ENCODE data around the gene FNBP1L.

DNA sequence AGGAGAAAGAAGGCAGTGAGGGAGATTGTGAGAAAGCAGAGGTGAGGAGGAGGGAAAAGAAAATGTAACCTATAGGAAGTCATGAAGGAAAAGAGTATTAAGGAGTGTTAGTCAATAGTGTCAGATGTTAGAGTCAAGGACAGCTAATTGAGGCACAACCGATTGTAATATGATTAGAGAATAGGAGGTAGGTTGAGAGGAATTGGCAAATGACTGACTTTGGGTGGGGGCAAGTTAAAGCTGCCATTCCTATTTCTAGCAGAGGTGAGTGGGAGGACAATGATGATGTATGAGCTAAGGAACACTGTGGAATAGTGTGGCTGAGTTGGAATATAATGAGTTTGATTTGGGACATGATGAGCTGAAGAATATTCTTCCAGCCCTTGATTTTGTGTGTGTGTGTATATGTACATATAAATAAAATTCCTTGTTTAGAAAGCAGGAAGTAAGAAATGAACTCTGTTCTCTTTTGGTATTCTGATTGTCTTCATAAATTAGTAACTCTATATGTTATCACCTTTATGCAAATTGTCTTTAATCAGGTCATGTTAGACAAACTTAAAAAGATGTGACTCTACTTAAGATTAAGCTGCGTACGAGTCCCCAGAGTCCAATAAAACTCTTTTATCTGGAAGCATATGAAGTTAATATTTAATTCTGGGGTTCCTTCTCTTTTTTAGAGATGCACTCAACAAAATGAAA, 98.4 kb downstream of the FNBP1L start:
- no peak for TF ChIP-seq EZH2 (IDR thresholded peaks at IDR 0.05)
- no peak for TF ChIP-seq POLR2AphosphoS5 (IDR thresholded peaks at IDR 0.05; ENCODE audit: borderline replicate concordance, low read depth, low read length)
- no peak for TF ChIP-seq FOXP2 (optimal IDR thresholded peaks at IDR 0.05; ENCODE audit: control extremely low read depth, extremely low read length, insufficient read depth)

All from SK-N-MC (cell line).